ENCODE data around the gene EPN2. TPM values are rescaled to one million over a fixed set of nuclear protein-coding genes. Genes with fewer than 3 reads are reported as not detected.
A peak's percentile ranks its signal among the peaks of the same experiment; 100 is the strongest.

Gene EPN2
- total and polyA plus RNA-seq, 10 of the 15 experiments (the other 5 are each of a cell fraction or from before 2014, with no cell fraction given): 0.26 to 8.4 (median 4.7) TPM

GRCh38 chr17:19377602-19378415 lies 140.6 kb downstream of the EPN2 start (continued):
- TF ChIP-seq REST (IDR thresholded peaks at IDR 0.05; ENCODE audit: low read depth, low read length) (peak; percentile 88), MTA2 (IDR thresholded peaks at IDR 0.05; ENCODE audit: low read depth) (no peak), USF1 (IDR thresholded peaks at IDR 0.05; ENCODE audit: borderline replicate concordance, extremely low read length, insufficient read depth, low read depth, low read length) (no peak), EGR1 (IDR thresholded peaks at IDR 0.05; ENCODE audit: borderline replicate concordance in 1 of 2, low read depth in 2 of 2, low read length in 2 of 2) (peak; percentile 21 to 55; a peak in 2 of 3 replicates), TCF3 (IDR thresholded peaks at IDR 0.05; ENCODE audit: borderline replicate concordance, insufficient read depth, low read depth, low read length) (no peak), NFYB (IDR thresholded peaks at IDR 0.05; ENCODE audit: insufficient read depth, low read depth, low read length) (peak; percentile 86), JUNB (IDR thresholded peaks at IDR 0.05) (no peak), CEBPB (IDR thresholded peaks at IDR 0.05; ENCODE audit: borderline replicate concordance in 1 of 2, low read depth in 2 of 2, low read length in 2 of 2) (no peak), DPF2 (IDR thresholded peaks at IDR 0.05) (0 out of 2 replicates have a peak, but pooled peaks have one; percentile 24), SUZ12 (IDR thresholded peaks at IDR 0.05; ENCODE audit: unreplicated experiment) (no peak), HCFC1 (IDR thresholded peaks at IDR 0.05; ENCODE audit: low read length) (peak; percentile 68), CBX3 (IDR thresholded peaks at IDR 0.05; ENCODE audit: borderline replicate concordance, low read depth) (no peak), BCL3 (IDR thresholded peaks at IDR 0.05; ENCODE audit: borderline replicate concordance, insufficient read depth, low read depth, low read length, poor library complexity, severe bottlenecking) (peak; percentile 17), BACH1 (IDR thresholded peaks at IDR 0.05; ENCODE audit: borderline replicate concordance) (no peak; the same call in 1 of the 2 replicates), ATF7 (IDR thresholded peaks at IDR 0.05; ENCODE audit: low read depth) (0 out of 2 replicates have a peak, but pooled peaks have one; percentile 27), SIX5 (IDR thresholded peaks at IDR 0.05; ENCODE audit: low read depth, low read length, severe bottlenecking) (peak; percentile 32), ESRRA (IDR thresholded peaks at IDR 0.05; ENCODE audit: low read length) (peak; percentile 53; the same call in 1 of the 2 replicates), SUPT20H (IDR thresholded peaks at IDR 0.05; ENCODE audit: borderline replicate concordance, control insufficient read depth, low read depth, low read length) (no peak), PKNOX1 (IDR thresholded peaks at IDR 0.05) (no peak; the same call in 1 of the 2 replicates), CHD2 (IDR thresholded peaks at IDR 0.05; ENCODE audit: borderline replicate concordance, low read depth, low read length) (no peak)

All from GM12878 (cell line).